Panc1 (cell line): ENCODE results near the gene FOXK1. TPM values are rescaled to one million over a fixed set of nuclear protein-coding genes. Genes with fewer than 3 reads are reported as not detected.

Experiments used
- ATAC-seq: fragments of 200-7000 bp; cut with Tn5 transposase; 2 replicates; pipeline ENCODE4 v1.9.1; 2020; ENCODE audit warnings: mild to moderate bottlenecking, moderate library complexity
- BruUV-seq: library from RNA; stranded (reverse); fragments of 400-500 nt; replicated peaks from 2 replicates; lab custom pipeline; 2021; lab: Mats Ljungman, UMichigan
- CTCF ChIA-PET: fragments of 300-600 bp; sonication (Branson Sonifier 250); formaldehyde crosslinking; loops from one replicate; lab custom pipeline; 2022; ENCODE audit warnings: antibody characterized with exemption; lab: Charles Lee
- POLR2A ChIA-PET: fragments of 300-600 bp; sonication (Branson Sonifier 250); formaldehyde crosslinking; loops from one replicate; lab custom pipeline; 2022; ENCODE audit warnings: antibody characterized with exemption; lab: Charles Lee
- DNase-seq: peaks from one replicate; pipeline ENCODE4 v3.0.0-alpha.2; 2010; ENCODE audit warnings: low read depth, low spot score
- H3K27ac ChIP-seq: 2 replicates; pipeline ENCODE4 v1.5.1; 2011; ENCODE audit warnings: mild to moderate bottlenecking, low read length, inconsistent platforms
- H3K27me3 ChIP-seq: fragments of 200-500 bp; sonication (Bioruptor generic); 2 replicates; pipeline ENCODE4 v1.6.0; 2014; ENCODE audit warnings: low read length, inconsistent platforms; ENCODE audit not compliant: control insufficient read depth, insufficient read depth
- H3K36me3 ChIP-seq: fragments of 200-500 bp; sonication (Bioruptor generic); 2 replicates; pipeline ENCODE4 v1.5.1; 2014; ENCODE audit warnings: inconsistent platforms, mild to moderate bottlenecking, low read length, moderate library complexity; ENCODE audit not compliant: control insufficient read depth, insufficient read depth
- H3K4me1 ChIP-seq: 2 replicates; pipeline ENCODE4 v1.5.1; 2011; ENCODE audit warnings: inconsistent platforms, mild to moderate bottlenecking, low read length, moderate library complexity; ENCODE audit not compliant: control insufficient read depth, insufficient read depth
- H3K4me3 ChIP-seq, 2 experiments: 2 replicates each; pipeline ENCODE4 v1.5.1; 2011 to 2012; ENCODE audit warnings: low read depth in 2 of 2, low read length in 2 of 2, mild to moderate bottlenecking in 2 of 2, inconsistent platforms in 1 of 2, moderate library complexity in 1 of 2
- H3K9me3 ChIP-seq: fragments of 200-500 bp; sonication (Bioruptor generic); 2 replicates; pipeline ENCODE4 v1.5.1; 2014; ENCODE audit warnings: low read depth, mild to moderate bottlenecking, inconsistent platforms, low read length, moderate library complexity; ENCODE audit not compliant: control insufficient read depth, insufficient read depth
- CTCF ChIP-seq: fragments of 450-650 bp; IDR thresholded peaks from 2 replicates; pipeline ENCODE4 v1.5.1; 2017; ENCODE audit warnings: mild to moderate bottlenecking
- POLR2AphosphoS5 ChIP-seq: IDR thresholded peaks from 2 replicates; pipeline ENCODE4 v1.6.1; 2012; ENCODE audit warnings: mild to moderate bottlenecking, low read depth, low read length, moderate library complexity
- REST ChIP-seq, 2 experiments: IDR thresholded peaks; 2 replicates each; pipeline ENCODE4 v1.6.1; 2011 to 2012; ENCODE audit warnings: low read depth in 2 of 2, control low read depth in 1 of 2, low read length in 1 of 2, mild to moderate bottlenecking in 1 of 2, moderate library complexity in 1 of 2; ENCODE audit not compliant: insufficient read depth in 1 of 2
- SIN3A ChIP-seq: IDR thresholded peaks from 2 replicates; pipeline ENCODE4 v1.6.1; 2012; ENCODE audit warnings: low read depth, mild to moderate bottlenecking, low read length, moderate library complexity, borderline replicate concordance; ENCODE audit not compliant: insufficient read depth
- TCF7L2 ChIP-seq: IDR thresholded peaks from 2 replicates; pipeline ENCODE4 v1.6.1; 2011; ENCODE audit warnings: mild to moderate bottlenecking, low read depth, low read length, inconsistent platforms
- in situ Hi-C: cut with HindIII; loops from 2 replicates; pipeline ENCODE4 v1.10.0; 2016; ENCODE audit warnings: low sequenced_read_pairs, low pct_unique_long_range_greater_than_20kb
- intact Hi-C: fragments of 100-400 bp; cut with micrococcal nuclease; formaldehyde crosslinking; loops from one replicate; pipeline ENCODE4 v1.10.0; 2022; ENCODE audit not compliant: unreplicated experiment
- total RNA-seq: library from RNA; stranded (reverse); gene quantifications from one replicate; pipeline ENCODE4 v1.2.1, GENCODE V29; 2021; ENCODE audit not compliant: unreplicated experiment

Gene FOXK1
- total RNA-seq, 1 experiment from 2014 or later, result 72.7 TPM

GRCh38 chr7:4749363-4749762 is 67.3 kb downstream of the FOXK1 start:
- CTCF ChIA-PET, result interaction anchor here (0.8 kb wide), 1 partner anchor 10 kb away, joined by 5 read pairs; no protein-coding TSS in a partner anchor
- in situ Hi-C loops, result no loop called here
- peaks cover 19% of the 10 kb centered on the region for H3K4me1 ChIP-seq

GRCh38 chr7:4749798-4750197 is 67.7 kb downstream of the FOXK1 start:
- intact Hi-C loops, result no loop called here
- DNase-seq, result no peak
- POLR2A ChIA-PET, result interaction anchor here (0.5 kb wide), 1 partner anchor 117 kb away, joined by 3 read pairs; no protein-coding TSS in a partner anchor
- Histone ChIP-seq H3K27me3 (no peaks in the 10 kb centered on the region), H3K27ac (no peak overlapping the region), H3K36me3 (peaks cover 2% of the 10 kb centered on the region; the same call in 1 of the 2 replicates), H3K4me3 (no peak overlapping the region), H3K4me1 (peaks cover 15% of the 10 kb centered on the region), H3K9me3 (no peaks in the 10 kb centered on the region)
- ATAC-seq, result no peak
- in situ Hi-C loops, result no loop called here
- CTCF ChIA-PET, result interaction anchor here (0.8 kb wide), 1 partner anchor 9 kb away, joined by 5 read pairs; no protein-coding TSS in a partner anchor
- BruUV-seq, result no TSS peak
- TF ChIP-seq POLR2AphosphoS5 (no peak), REST (IDR thresholded peaks at IDR 0.05; ENCODE audit: insufficient read depth in 1 of 2, low read depth in 2 of 2, low read length in 1 of 2) (no peak), CTCF (no peak), SIN3A (no peak), TCF7L2 (no peak)

More at GRCh38 chr7:4749363-4749762, 67.3 kb downstream of the FOXK1 start:
- DNase-seq, result no peak
- TF ChIP-seq CTCF (no peak), TCF7L2 (no peak), REST (IDR thresholded peaks at IDR 0.05; ENCODE audit: insufficient read depth in 1 of 2, low read depth in 2 of 2, low read length in 1 of 2) (no peak), SIN3A (no peak), POLR2AphosphoS5 (no peak)
- no peaks in the 10 kb centered on the region for H3K27me3 ChIP-seq
- intact Hi-C loops, result no loop called here
- POLR2A ChIA-PET, result interaction anchor here (0.5 kb wide), 1 partner anchor 117 kb away, joined by 3 read pairs; no protein-coding TSS in a partner anchor
- BruUV-seq, result no TSS peak
- ATAC-seq, result no peak
- H3K36me3 ChIP-seq, result peaks cover 2% of the 10 kb centered on the region; the same call in 1 of the 2 replicates
- no peaks in the 10 kb centered on the region for H3K9me3 ChIP-seq
- no peak overlapping the region for H3K27ac ChIP-seq
- H3K4me3 ChIP-seq, result no peak overlapping the region
